ENCODE data around the gene ARHGAP15.

The ARHGAP15 gene

DNA sequence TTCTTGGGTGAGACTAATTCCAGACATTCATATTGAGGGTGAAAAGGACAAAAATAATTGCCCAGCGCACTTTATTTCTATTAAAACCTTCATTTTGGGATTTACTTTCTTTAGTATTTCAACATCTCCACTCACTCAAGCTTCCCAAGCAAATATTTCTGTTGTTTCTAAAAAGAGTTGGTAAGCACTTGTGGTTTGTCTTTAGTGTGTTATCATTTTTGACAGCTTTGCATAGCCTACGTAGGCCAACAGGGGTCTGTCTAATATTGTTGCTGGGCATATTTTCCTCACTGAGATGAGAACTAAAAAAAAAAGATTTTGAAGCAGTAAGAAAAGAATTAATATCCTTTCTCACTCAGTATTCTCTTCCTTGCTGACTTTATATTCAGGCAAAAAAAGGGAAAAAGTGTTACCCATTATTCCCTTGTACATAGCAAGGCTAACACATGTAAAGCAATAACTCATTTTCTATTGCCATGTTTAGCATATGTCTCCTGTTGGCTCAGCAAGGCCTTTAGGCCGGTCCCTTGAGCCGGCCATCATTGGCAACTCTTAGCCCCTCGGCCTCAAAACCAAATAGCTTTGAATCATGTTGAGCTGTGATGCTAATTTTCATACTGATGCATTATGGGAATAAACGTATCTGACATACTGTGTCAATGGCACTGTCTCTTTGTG is 494.2 kb downstream of the ARHGAP15 start:
- Histone ChIP-seq H3K27ac (ENCODE audit: low read length) (no peak overlapping the region), H3K4me1 (ENCODE audit: control insufficient read depth in 1 of 2, insufficient read depth in 2 of 2, low read length in 2 of 2) (no peaks in the 10 kb centered on the region), H3K36me3 (ENCODE audit: control insufficient read depth in 1 of 2, insufficient read depth in 2 of 2, low read length in 2 of 2) (no peaks in the 10 kb centered on the region), H3K9me3 (ENCODE audit: control insufficient read depth in 1 of 2, low read length in 2 of 2) (no peaks in the 10 kb centered on the region), H3K27me3 (ENCODE audit: low read depth, low read length) (no peaks in the 10 kb centered on the region), H3K4me3 (ENCODE audit: low read depth in 1 of 2, low read length in 2 of 2) (no peak overlapping the region)

- H3K27ac ChIP-seq (ENCODE audit: low read length), result no peak overlapping the region
- no peak overlapping the region for H3K4me3 ChIP-seq (ENCODE audit: low read depth in 1 of 2, low read length in 2 of 2)
- H3K27me3 ChIP-seq (ENCODE audit: low read depth, low read length), result no peaks in the 10 kb centered on the region
- no peaks in the 10 kb centered on the region for H3K36me3 ChIP-seq (ENCODE audit: control insufficient read depth in 1 of 2, insufficient read depth in 2 of 2, low read length in 2 of 2)
- H3K9me3 ChIP-seq (ENCODE audit: control insufficient read depth in 1 of 2, low read length in 2 of 2), result no peaks in the 10 kb centered on the region
- no peaks in the 10 kb centered on the region for H3K4me1 ChIP-seq (ENCODE audit: control insufficient read depth in 1 of 2, insufficient read depth in 2 of 2, low read length in 2 of 2)
These were observed 494.7 kb downstream of the ARHGAP15 start for GRCh38 chr2:143623909-143624260.

DNA sequence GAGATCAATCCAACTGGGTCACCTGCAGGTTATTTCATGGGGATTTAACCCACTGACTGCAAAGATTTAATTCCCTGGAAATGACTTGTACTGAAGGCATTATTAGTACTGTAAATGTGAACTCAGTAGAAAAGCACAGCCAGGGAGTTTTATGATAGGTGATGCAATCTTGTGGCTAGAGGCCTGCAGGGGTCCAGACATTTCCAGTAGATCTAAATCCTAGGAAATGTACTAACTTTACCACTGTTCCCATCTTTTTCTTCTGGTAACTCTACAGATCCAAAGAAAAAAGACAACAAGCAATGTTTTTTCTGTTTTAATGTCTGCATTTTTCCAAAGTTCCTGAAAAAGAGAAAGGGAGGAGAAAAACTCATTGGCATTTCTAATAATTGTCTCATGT is 500.1 kb downstream of the ARHGAP15 start:
- Histone ChIP-seq H3K27ac (ENCODE audit: low read length) (no peak overlapping the region), H3K36me3 (ENCODE audit: control insufficient read depth in 1 of 2, insufficient read depth in 2 of 2, low read length in 2 of 2) (no peaks in the 10 kb centered on the region), H3K4me3 (ENCODE audit: low read depth in 1 of 2, low read length in 2 of 2) (no peak overlapping the region), H3K4me1 (ENCODE audit: control insufficient read depth in 1 of 2, insufficient read depth in 2 of 2, low read length in 2 of 2) (no peaks in the 10 kb centered on the region), H3K27me3 (ENCODE audit: low read depth, low read length) (no peaks in the 10 kb centered on the region), H3K9me3 (ENCODE audit: control insufficient read depth in 1 of 2, low read length in 2 of 2) (no peaks in the 10 kb centered on the region)

DNA sequence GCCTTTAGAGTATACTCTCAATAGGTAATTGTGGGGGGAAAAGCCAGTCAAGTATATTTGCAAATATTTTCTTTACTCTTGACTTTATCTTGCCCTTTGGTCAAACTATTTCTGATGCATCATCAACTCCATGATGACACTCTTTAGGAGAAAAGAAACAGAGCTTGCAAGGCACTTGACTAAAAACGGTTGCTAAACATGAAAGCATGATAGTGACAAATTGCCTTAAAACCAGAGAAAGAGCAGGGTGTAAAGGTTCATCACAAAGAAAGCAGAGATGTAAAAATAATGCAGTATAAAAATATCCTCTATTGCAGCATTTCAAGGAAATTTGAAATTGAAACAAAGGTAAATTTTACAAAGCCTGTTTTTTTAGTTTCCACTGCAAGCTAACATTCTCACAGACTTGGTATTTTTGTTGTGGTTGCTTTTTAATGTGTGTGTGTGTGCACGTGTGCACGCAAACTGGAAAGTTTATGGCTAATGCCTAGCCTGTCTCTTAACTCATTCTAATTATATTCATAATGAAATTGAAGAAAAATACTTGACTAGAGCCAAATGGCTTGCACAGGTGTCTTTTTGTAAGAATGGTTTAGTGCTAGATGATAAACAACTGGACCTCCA is 503.6 kb downstream of the ARHGAP15 start:
- Histone ChIP-seq H3K36me3 (ENCODE audit: control insufficient read depth in 1 of 2, insufficient read depth in 2 of 2, low read length in 2 of 2) (no peaks in the 10 kb centered on the region), H3K27me3 (ENCODE audit: low read depth, low read length) (no peaks in the 10 kb centered on the region), H3K9me3 (ENCODE audit: control insufficient read depth in 1 of 2, low read length in 2 of 2) (peaks cover 0 to 4% of the 10 kb centered on the region in 2 donors), H3K27ac (ENCODE audit: low read length) (no peak overlapping the region), H3K4me1 (ENCODE audit: control insufficient read depth in 1 of 2, insufficient read depth in 2 of 2, low read length in 2 of 2) (no peaks in the 10 kb centered on the region), H3K4me3 (ENCODE audit: low read depth in 1 of 2, low read length in 2 of 2) (no peak overlapping the region)

GRCh38 chr2:143633419-143633818 is 504.2 kb downstream of the ARHGAP15 start:
- Histone ChIP-seq H3K9me3 (ENCODE audit: control insufficient read depth in 1 of 2, low read length in 2 of 2) (peaks cover 0 to 4% of the 10 kb centered on the region in 2 donors), H3K4me3 (ENCODE audit: low read depth in 1 of 2, low read length in 2 of 2) (no peak overlapping the region), H3K27ac (ENCODE audit: low read length) (no peak overlapping the region), H3K27me3 (ENCODE audit: low read depth, low read length) (no peaks in the 10 kb centered on the region), H3K36me3 (ENCODE audit: control insufficient read depth in 1 of 2, insufficient read depth in 2 of 2, low read length in 2 of 2) (no peaks in the 10 kb centered on the region), H3K4me1 (ENCODE audit: control insufficient read depth in 1 of 2, insufficient read depth in 2 of 2, low read length in 2 of 2) (no peaks in the 10 kb centered on the region)

DNA sequence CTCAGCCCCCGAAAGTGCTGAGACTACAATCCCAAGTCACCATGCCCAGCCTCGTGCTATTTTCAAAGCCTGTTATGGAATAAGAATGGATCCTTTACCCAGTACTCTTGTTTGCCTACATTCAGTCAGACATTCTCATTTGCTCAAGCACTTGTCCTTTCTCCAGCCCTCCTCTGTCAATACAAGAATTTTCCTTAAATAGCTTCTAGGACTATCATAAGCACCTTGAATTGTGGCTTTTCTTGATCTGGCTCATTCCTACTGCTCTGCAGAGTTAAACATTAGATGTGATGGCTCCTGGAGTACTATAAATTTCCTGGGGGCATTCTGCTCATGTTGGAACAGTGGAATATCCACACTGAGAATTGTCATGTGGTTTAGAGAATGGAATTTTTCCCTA is 506.1 kb downstream of the ARHGAP15 start:
- Histone ChIP-seq H3K36me3 (ENCODE audit: control insufficient read depth in 1 of 2, insufficient read depth in 2 of 2, low read length in 2 of 2) (no peaks in the 10 kb centered on the region), H3K27ac (ENCODE audit: low read length) (no peak overlapping the region), H3K27me3 (ENCODE audit: low read depth, low read length) (no peaks in the 10 kb centered on the region), H3K4me3 (ENCODE audit: low read depth in 1 of 2, low read length in 2 of 2) (no peak overlapping the region), H3K9me3 (ENCODE audit: control insufficient read depth in 1 of 2, low read length in 2 of 2) (peaks cover 0 to 4% of the 10 kb centered on the region in 2 donors), H3K4me1 (ENCODE audit: control insufficient read depth in 1 of 2, insufficient read depth in 2 of 2, low read length in 2 of 2) (no peaks in the 10 kb centered on the region)

- no peak overlapping the region for H3K27ac ChIP-seq (ENCODE audit: low read length)
- H3K9me3 ChIP-seq (ENCODE audit: control insufficient read depth in 1 of 2, low read length in 2 of 2), result peaks cover 0 to 4% of the 10 kb centered on the region in 2 donors
- H3K36me3 ChIP-seq (ENCODE audit: control insufficient read depth in 1 of 2, insufficient read depth in 2 of 2, low read length in 2 of 2), result no peaks in the 10 kb centered on the region
- H3K27me3 ChIP-seq (ENCODE audit: low read depth, low read length), result no peaks in the 10 kb centered on the region
- H3K4me1 ChIP-seq (ENCODE audit: control insufficient read depth in 1 of 2, insufficient read depth in 2 of 2, low read length in 2 of 2), result no peaks in the 10 kb centered on the region
- H3K4me3 ChIP-seq (ENCODE audit: low read depth in 1 of 2, low read length in 2 of 2), result no peak overlapping the region
These were observed 506.7 kb downstream of the ARHGAP15 start for GRCh38 chr2:143635936-143636335.

- Histone ChIP-seq H3K27ac (ENCODE audit: low read length) (no peak overlapping the region), H3K9me3 (ENCODE audit: control insufficient read depth in 1 of 2, low read length in 2 of 2) (peaks cover 0 to 4% of the 10 kb centered on the region in 2 donors), H3K36me3 (ENCODE audit: control insufficient read depth in 1 of 2, insufficient read depth in 2 of 2, low read length in 2 of 2) (no peaks in the 10 kb centered on the region), H3K4me3 (ENCODE audit: low read depth in 1 of 2, low read length in 2 of 2) (no peak overlapping the region), H3K27me3 (ENCODE audit: low read depth, low read length) (no peaks in the 10 kb centered on the region), H3K4me1 (ENCODE audit: control insufficient read depth in 1 of 2, insufficient read depth in 2 of 2, low read length in 2 of 2) (no peaks in the 10 kb centered on the region)
These were observed 511.6 kb downstream of the ARHGAP15 start for GRCh38 chr2:143640826-143641225.

GRCh38 chr2:143645921-143646645 is 516.9 kb downstream of the ARHGAP15 start:
- Histone ChIP-seq H3K27ac (ENCODE audit: low read length) (no peak overlapping the region), H3K36me3 (ENCODE audit: control insufficient read depth in 1 of 2, insufficient read depth in 2 of 2, low read length in 2 of 2) (no peaks in the 10 kb centered on the region), H3K27me3 (ENCODE audit: low read depth, low read length) (no peaks in the 10 kb centered on the region), H3K4me3 (ENCODE audit: low read depth in 1 of 2, low read length in 2 of 2) (no peak overlapping the region), H3K4me1 (ENCODE audit: control insufficient read depth in 1 of 2, insufficient read depth in 2 of 2, low read length in 2 of 2) (no peaks in the 10 kb centered on the region), H3K9me3 (ENCODE audit: control insufficient read depth in 1 of 2, low read length in 2 of 2) (no peaks in the 10 kb centered on the region)

- no peak overlapping the region for H3K4me3 ChIP-seq (ENCODE audit: low read depth in 1 of 2, low read length in 2 of 2)
- no peak overlapping the region for H3K27ac ChIP-seq (ENCODE audit: low read length)
- H3K27me3 ChIP-seq (ENCODE audit: low read depth, low read length), result no peaks in the 10 kb centered on the region
- H3K36me3 ChIP-seq (ENCODE audit: control insufficient read depth in 1 of 2, insufficient read depth in 2 of 2, low read length in 2 of 2), result no peaks in the 10 kb centered on the region
- no peaks in the 10 kb centered on the region for H3K4me1 ChIP-seq (ENCODE audit: control insufficient read depth in 1 of 2, insufficient read depth in 2 of 2, low read length in 2 of 2)
- peaks cover 0 to 4% of the 10 kb centered on the region in 2 donors for H3K9me3 ChIP-seq (ENCODE audit: control insufficient read depth in 1 of 2, low read length in 2 of 2)
These were observed 520.1 kb downstream of the ARHGAP15 start for GRCh38 chr2:143649226-143649740.

DNA sequence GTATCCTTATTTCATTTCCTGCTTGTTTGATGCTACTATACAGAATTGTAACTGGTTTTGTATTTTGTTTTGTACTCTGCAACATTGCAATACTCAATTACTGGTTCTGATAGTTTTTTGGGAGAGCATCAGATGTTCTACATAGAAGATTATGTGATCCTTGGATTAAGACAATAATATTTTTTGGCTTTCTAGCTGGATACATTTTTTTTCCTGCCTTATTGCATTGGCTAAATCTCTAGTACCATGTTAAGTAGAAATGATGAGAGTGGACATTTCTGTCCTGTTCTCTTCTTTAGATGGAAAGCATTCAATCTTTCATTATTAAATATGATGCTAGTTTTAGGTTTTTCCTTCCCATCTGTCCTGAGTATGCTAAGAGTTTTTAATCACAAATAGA is 523.5 kb downstream of the ARHGAP15 start:
- Histone ChIP-seq H3K36me3 (ENCODE audit: control insufficient read depth in 1 of 2, insufficient read depth in 2 of 2, low read length in 2 of 2) (no peaks in the 10 kb centered on the region), H3K27ac (ENCODE audit: low read length) (no peak overlapping the region), H3K9me3 (ENCODE audit: control insufficient read depth in 1 of 2, low read length in 2 of 2) (peaks cover 0 to 4% of the 10 kb centered on the region in 2 donors), H3K4me3 (ENCODE audit: low read depth in 1 of 2, low read length in 2 of 2) (no peak overlapping the region), H3K4me1 (ENCODE audit: control insufficient read depth in 1 of 2, insufficient read depth in 2 of 2, low read length in 2 of 2) (no peaks in the 10 kb centered on the region), H3K27me3 (ENCODE audit: low read depth, low read length) (no peaks in the 10 kb centered on the region)

Data from muscle layer of duodenum (tissue), 2 donors.